Right kidney (tissue), 9 donors: Measurements from ENCODE around the gene PAX3.

Experiments used
- DNase-seq: peaks from one replicate; pipeline ENCODE4 v3.0.0-alpha.2; 2016
- long read RNA-seq, 8 donors: transcript quantifications; one replicate each; lab custom pipeline, GENCODE V29; 2026

PAX3 gene
- long read RNA-seq, donor 1: 0 reads
- long read RNA-seq, donor 2: 0 reads
- long read RNA-seq, donor 3: 0 reads
- long read RNA-seq, donor 4: 0 reads
- long read RNA-seq, donor 5: 0 reads
- long read RNA-seq, donor 6: 0 reads
- long read RNA-seq, donor 7: 0 reads
- long read RNA-seq, donor 8: 0 reads

DNA sequence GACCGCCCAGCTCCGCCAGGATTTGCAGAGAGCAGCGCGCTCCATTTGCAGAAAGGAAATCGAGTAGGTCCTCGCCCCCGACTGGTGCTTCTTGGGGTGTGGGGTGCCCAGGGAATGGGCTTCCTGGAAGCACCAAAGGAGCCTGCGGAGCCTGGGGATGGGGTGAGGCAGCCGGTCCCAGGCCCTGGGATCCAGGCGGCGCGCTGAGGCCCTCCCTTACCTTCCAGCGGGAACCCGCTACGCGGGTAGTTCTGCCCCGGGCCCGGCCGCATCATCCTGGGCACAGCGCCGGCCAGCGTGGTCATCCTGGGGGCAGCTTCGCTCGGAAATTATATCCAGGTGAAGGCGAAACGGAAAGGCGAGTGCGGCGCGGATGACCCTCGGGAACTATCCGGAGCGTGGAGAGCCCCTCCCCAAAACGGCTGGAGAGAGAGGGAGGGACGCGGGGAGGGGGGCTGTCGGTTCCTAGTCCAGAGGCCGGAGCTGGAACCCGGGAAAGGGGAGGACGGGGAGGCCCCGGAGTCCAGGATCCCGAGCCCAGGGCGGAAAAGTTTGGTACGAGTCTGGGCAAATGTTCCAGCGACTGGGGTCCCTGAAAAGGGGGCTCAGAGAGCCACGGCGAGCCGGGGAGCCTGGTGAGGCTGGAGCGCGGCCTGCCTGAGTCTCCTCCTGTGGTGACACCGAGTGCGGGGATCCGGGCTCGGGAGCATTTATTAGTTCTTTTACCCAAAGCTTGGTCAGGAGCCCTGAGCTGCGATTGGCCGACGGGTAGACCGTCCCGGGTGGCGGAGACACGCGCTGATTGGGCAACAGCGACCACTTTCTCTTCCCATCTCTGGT lies at the start of gene PAX3:
TSS of gene PAX3 (minus strand) at position 688 of the 840 bp plus-strand sequence. CDS start at position 305, 383 bp downstream.
- peak; percentile 79 for DNase-seq

DNA sequence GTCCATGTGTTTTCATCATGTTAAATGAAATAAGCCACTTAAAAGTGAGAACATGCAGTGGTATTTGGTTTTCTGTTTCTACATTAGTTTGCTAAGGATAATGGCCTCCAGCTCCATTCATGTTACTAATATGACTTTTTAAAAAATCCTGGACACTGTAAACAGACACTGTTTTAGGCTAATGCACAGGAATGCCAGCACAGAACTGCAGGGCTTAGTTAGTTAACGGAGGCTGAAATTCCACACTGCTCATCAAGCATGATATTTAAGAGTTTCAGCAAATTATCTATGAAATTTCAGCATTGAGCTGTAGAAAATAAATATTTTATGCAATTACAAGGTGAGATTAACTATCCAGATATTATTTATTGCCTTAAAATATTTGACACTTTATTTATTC lies 42.5 kb upstream of the PAX3 start:
- no peak for DNase-seq

- DNase-seq: no peak
Measured at GRCh38 chr2:222338374-222338773, 39.6 kb upstream of the PAX3 start.

GRCh38 chr2:222336931-222337330 lies 38.1 kb upstream of the PAX3 start:
- DNase-seq: no peak

DNA sequence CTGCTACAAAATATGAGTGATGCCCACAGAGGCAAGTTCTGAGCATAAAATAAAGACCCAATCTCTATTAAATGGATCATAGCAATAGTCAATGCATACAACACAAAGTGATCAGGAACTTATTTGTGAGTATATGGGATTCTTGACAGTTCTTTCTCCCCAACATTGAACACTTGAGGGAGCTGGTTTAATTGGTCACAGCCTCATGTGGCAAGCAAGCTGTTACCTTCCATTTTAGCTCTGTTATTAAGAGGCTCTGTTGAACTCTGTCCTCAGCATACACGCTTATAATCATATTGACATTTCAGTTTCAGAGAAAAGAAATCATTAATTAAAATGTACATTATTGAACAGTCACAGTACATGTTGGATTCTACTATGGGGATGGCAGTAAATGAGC lies 37.6 kb upstream of the PAX3 start:
- no peak for DNase-seq

DNA sequence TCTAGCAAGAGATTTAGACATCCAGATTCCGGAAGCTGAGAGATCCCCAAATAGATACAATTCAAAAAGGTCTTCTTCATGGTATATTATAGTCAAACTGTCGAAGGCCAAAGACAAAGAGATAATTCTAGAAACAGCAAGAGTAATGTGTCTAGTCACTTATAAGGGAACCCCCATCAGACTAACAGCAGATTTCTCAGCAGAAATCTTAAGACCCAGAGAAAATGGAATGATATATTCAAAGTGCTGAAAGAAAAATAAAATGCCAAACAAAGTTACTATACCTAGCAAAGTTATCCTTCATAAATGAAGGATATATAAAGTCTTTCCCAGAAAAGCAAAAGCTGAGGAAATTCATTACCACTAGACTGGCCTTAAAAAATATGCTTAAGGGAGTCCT lies 36.1 kb upstream of the PAX3 start:
- no peak for DNase-seq

- DNase-seq: no peak
Measured at GRCh38 chr2:222333397-222333796, 34.6 kb upstream of the PAX3 start.

DNA sequence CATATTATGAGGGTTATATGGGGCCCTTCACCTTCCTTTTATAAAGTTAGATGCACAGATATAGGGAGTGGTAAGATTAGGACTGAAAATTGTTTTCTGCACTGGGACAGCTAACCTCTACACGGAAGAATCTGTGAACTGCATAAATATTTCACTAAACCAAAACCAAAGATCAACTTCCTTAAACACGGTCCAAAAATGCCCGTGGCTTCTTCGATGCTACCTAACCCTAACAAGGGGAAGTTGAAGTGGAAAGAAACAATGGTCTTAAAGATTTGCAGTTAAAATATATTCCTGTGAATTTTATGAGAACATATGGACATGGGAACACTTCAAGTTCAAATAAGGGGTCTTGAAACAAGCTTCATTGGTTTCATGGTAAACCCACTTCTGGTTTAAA lies 33.3 kb upstream of the PAX3 start:
- DNase-seq: no peak

DNA sequence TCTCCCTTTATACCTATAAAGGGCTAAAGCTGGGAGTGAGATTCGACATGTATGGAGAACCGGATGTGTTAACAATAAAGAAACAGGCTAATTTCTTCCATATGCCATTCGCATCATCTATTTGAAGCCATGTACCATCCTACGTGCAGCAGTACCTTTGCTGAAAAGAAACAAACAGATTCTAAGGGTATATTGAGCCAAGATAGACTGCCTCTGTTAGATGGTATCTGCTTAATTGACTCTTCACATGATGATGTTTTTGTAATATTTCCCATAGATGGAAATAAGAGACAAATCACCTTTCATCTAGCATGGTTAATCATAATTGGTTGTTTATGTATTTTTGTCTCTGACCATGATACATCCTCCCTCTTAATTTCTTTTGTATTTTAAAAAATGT lies 32.1 kb upstream of the PAX3 start:
- no peak for DNase-seq

DNA sequence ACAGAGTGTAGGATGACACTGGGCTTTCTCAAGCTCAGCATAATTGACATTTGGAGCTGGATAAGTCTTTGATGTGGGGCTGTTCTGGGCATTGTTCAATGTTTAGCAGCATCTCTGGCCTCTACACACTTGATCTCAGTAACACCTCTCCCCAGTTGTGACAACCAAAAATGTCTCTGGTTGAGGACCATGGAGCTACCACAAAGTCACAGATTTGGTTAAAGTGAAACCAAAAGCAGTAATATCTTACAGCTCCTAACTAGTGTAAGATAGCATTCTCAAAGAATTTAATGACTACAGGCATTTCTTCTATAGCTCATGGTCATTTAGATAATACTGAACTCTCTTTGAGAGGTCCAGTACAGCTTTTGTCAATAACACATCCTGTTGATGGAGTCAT lies 23.4 kb upstream of the PAX3 start:
- DNase-seq: no peak

DNA sequence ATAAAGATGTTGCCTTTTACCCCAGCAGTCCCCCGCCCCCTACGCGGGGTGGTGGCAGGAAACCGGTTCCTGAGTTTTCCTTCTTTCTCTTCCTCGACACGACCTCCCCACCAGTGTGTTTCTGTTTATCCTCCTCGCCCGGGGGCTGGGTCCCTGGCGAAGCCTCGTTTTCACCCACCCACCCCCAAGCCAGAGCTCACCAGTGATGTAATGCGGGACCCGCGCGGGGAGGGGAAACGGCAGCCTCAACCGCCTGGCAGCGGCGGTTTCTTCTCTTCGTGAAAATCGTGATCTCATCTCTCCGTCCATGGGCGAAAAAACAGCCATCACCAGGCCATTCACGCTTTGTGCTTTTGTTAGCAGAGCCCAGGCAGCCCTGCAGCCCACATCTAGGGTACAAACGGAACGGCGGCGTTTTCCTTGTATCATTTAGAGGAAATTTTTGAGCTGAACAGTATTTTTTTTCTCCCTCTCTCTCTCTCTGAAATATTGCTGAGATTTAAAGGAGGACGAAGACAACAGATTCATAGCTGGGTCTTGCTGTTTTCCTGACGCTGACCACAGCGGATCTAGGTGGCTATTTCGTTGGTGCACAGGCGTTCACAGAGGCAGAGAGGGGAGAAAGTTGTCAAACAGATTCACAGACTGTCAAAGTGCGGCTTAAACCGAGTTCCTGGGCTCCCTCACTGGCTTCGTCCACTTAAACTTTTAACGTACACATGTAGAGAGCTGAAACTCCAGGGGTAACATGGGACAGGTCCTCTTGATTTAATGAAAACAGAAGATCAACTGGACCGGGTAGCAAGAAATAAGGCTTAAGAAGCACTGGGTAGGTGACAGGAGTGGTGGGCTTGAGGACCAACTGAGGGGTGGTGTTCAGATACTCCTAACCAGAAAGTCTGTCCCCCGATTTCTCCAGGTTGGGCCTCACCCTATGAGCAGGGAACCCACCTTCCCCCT lies 21.9 kb upstream of the PAX3 start:
- peak; percentile 84 for DNase-seq

GRCh38 chr2:222319586-222320435 lies 21.0 kb upstream of the PAX3 start:
- peak; percentile 94 for DNase-seq

GRCh38 chr2:222318712-222319585 lies 20.2 kb upstream of the PAX3 start:
- peak; percentile 77 for DNase-seq

- peak; percentile 95 for DNase-seq
Measured at GRCh38 chr2:222318026-222318711, 19.4 kb upstream of the PAX3 start.

DNA sequence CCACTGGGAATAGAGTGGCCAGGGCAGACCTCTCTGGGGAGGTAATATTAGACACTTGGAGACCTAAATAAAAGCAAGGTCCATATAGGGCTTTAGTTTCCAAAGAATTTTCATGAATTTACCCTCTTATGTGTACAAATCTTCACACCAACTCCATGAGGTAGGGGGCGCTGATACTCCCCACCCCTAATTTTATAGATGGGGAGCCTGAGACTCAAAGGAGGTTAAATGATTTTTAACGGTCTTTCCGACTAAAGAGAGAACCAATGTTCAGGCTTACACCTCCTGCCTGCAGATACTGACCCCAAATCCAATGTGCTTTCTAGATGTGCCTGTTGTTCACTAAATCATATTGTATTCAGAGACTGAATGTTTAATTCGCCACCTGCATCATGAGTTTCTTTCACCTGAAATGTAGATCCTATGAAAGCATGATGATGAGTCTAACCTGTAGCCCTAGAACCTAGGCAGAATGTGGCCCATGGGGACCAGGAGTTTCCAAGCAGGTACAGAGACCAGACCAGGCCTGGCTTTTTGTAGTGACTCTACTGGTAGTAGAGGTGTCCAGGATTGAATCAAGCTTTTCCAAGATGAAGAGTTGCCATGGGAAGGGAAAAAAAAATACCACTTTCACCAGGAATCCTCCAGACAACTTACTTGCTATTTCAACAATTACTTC lies 16.8 kb upstream of the PAX3 start:
- no peak for DNase-seq

DNA sequence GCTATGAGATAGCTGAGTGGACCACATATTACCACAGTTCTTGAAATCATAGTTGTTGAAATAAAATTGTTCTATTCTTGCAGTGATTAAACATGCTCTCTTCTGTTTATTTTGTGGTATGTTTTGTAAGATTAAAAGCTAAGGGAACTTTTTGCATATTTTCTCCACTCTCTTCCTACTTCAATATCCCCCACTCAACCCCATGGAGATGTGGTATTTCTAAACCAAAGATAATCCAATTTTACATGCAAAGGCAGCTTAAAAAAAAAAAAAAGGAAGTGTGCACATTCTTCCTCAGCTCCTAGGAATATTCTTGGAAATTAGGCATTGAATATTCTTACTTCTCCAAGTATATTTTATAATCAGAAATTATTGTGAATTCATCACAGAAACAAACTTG lies 15.0 kb upstream of the PAX3 start:
- DNase-seq: no peak

- peak; percentile 75 for DNase-seq
Measured at GRCh38 chr2:222311978-222312738, 13.4 kb upstream of the PAX3 start.

- peak; percentile 70 for DNase-seq
Measured at GRCh38 chr2:222311319-222311977, 12.7 kb upstream of the PAX3 start.
